Measurements from ENCODE around the gene IRF2BP1.

- TF ChIP-seq POLR2A (IDR thresholded peaks at IDR 0.05) (no peak), CTCF (IDR thresholded peaks at IDR 0.05) (no peak)
These were observed 49.3 kb upstream of the IRF2BP1 start for GRCh38 chr19:45935267-45935666.
